HepG2 (cell line): ENCODE measurements around the gene MYLK. TPM values are rescaled to one million over a fixed set of nuclear protein-coding genes. Genes with fewer than 3 reads are reported as not detected.
"Not testable (repeated sequence)": the region's sequence is repeated elsewhere in the genome, so short reads cannot be mapped to it uniquely, and the experiment has no call there.

Experiments
- ATAC-seq: fragments of 200-7000 bp; cut with Tn5 transposase; 3 replicates; pipeline ENCODE4 v1.9.1; 2020; ENCODE audit warnings: mild to moderate bottlenecking, moderate library complexity
- BruUV-seq: library from RNA; stranded (reverse); fragments of 400-500 nt; replicated peaks from 2 replicates; lab custom pipeline; 2021; lab: Mats Ljungman, UMichigan
- CTCF ChIA-PET: fragments of 300-600 bp; formaldehyde crosslinking; extraction: SDS; loops from one replicate; lab custom pipeline; 2021; ENCODE audit warnings: low total read pairs, inconsistent platforms, low intra/inter-chr PET ratio; lab: Yijun Ruan, JAX
- POLR2A ChIA-PET: fragments of 350-600 bp; sonication (Branson Sonifier 250); formaldehyde crosslinking; loops from one replicate; lab custom pipeline; 2020; ENCODE audit warnings: antibody characterized with exemption, inconsistent platforms; lab: Yijun Ruan, JAX
- DNase-seq: peaks from one replicate; pipeline ENCODE4 v3.0.0-alpha.2; 2015; ENCODE audit warnings: low spot score
- FAIRE-seq: peaks from 3 replicates; lab custom pipeline; 2011; peaks lifted over from hg19 to GRCh38; lab: Jason Lieb, UNC
- H2AFZ ChIP-seq: one replicate; pipeline ENCODE4 v1.6.1; 2011; ENCODE audit warnings: low read length, inconsistent platforms
- H3K27ac ChIP-seq: fragments of 300-600 bp; 3 replicates; pipeline ENCODE4 v1.8.0; 2011; ENCODE audit warnings: mixed run types, mild to moderate bottlenecking, mixed read lengths, low read length, inconsistent platforms; ENCODE audit not compliant: insufficient read depth; ENCODE audit errors: extremely low read length
- H3K27me3 ChIP-seq, 2 experiments: fragments of 200-600 bp in 1 of 2; 2 replicates in 1 of 2; 3 replicates in 1 of 2; pipeline versions ENCODE4 v1.6.0 to v1.8.0; 2011; ENCODE audit warnings: low read length in 2 of 2, mild to moderate bottlenecking in 2 of 2, moderate library complexity in 2 of 2, inconsistent platforms in 1 of 2; ENCODE audit not compliant: insufficient read depth in 2 of 2, control insufficient read depth in 1 of 2
- H3K36me3 ChIP-seq, 2 experiments: fragments of 200-600 bp in 1 of 2; replicated peaks in 1 of 2; 2 replicates in 1 of 2; 3 replicates in 1 of 2; pipeline versions ENCODE4 v1.5.1 to v1.8.0; 2011; ENCODE audit warnings: low read length in 2 of 2, inconsistent platforms in 1 of 2; ENCODE audit not compliant: insufficient read depth in 2 of 2, control insufficient read depth in 1 of 2
- H3K4me1 ChIP-seq: 2 replicates; pipeline ENCODE4 v1.5.1; 2012; ENCODE audit warnings: low read length, inconsistent platforms; ENCODE audit not compliant: insufficient read depth
- H3K4me2 ChIP-seq: 2 replicates; pipeline ENCODE4 v1.6.0; 2011; ENCODE audit warnings: low read depth, low read length, inconsistent platforms
- H3K4me3 ChIP-seq, 3 experiments: fragments of 200-600 bp in 1 of 3; sonication (generic), shearing (Covaris generic) in 1 of 3; replicated peaks in 1 of 3; 2 replicates each; pipeline ENCODE4 v1.5.1; 2011 to 2016; ENCODE audit warnings: low read length in 3 of 3, inconsistent platforms in 2 of 3, low read depth in 2 of 3, mild to moderate bottlenecking in 2 of 3, control low read depth in 1 of 3, mixed read lengths in 1 of 3; ENCODE audit not compliant: insufficient read depth in 1 of 3
- H3K79me2 ChIP-seq: one replicate; pipeline ENCODE4 v1.6.1; 2011; ENCODE audit warnings: low read length, inconsistent platforms; ENCODE audit not compliant: insufficient read depth
- H3K9ac ChIP-seq: 2 replicates; pipeline ENCODE4 v1.6.0; 2011; ENCODE audit warnings: mild to moderate bottlenecking, low read depth, low read length, inconsistent platforms; ENCODE audit not compliant: insufficient read depth
- H3K9me3 ChIP-seq: 2 replicates; pipeline ENCODE4 v1.5.1; 2012; ENCODE audit warnings: mild to moderate bottlenecking, low read length
- H4K20me1 ChIP-seq: 2 replicates; pipeline ENCODE4 v1.6.0; 2011; ENCODE audit warnings: inconsistent platforms, mild to moderate bottlenecking, low read length, moderate library complexity; ENCODE audit not compliant: insufficient read depth
- CCDC6 ChIP-seq: sonication (generic); formaldehyde crosslinking; IDR thresholded peaks from 2 replicates; pipeline ENCODE4 v1.8.1; 2022; ENCODE audit warnings: mild to moderate bottlenecking, missing genetic modification reagents, moderate library complexity
- FIP1L1 ChIP-seq: fragments of 200-400 bp; formaldehyde crosslinking; IDR thresholded peaks from 2 replicates; pipeline ENCODE4 v1.6.1; 2018; ENCODE audit warnings: low read depth, mild to moderate bottlenecking, low read length, moderate library complexity, borderline replicate concordance; ENCODE audit not compliant: insufficient read depth
- NFRKB ChIP-seq: fragments of 450-650 bp; IDR thresholded peaks from 2 replicates; pipeline ENCODE4 v1.6.1; 2017
- RCOR2 ChIP-seq: IDR thresholded peaks from 2 replicates; pipeline ENCODE4 v1.6.1; 2016; ENCODE audit warnings: missing biosample characterization, missing genetic modification reagents
- ZBTB3 ChIP-seq: sonication (generic); formaldehyde crosslinking; IDR thresholded peaks from 2 replicates; pipeline ENCODE4 v1.4.0; 2020; ENCODE audit warnings: low read depth, mild to moderate bottlenecking, moderate library complexity, missing genetic modification reagents, borderline replicate concordance
- ZMYM2 ChIP-seq: sonication (generic); formaldehyde crosslinking; IDR thresholded peaks from 2 replicates; pipeline ENCODE4 v1.8.0; 2022; ENCODE audit warnings: mild to moderate bottlenecking, missing genetic modification reagents
- ZMYM3 ChIP-seq: sonication (generic); formaldehyde crosslinking; IDR thresholded peaks from 2 replicates; pipeline ENCODE4 v1.5.1; 2020; ENCODE audit warnings: mild to moderate bottlenecking, missing genetic modification reagents
- ZNF121 ChIP-seq: sonication (generic); formaldehyde crosslinking; IDR thresholded peaks from 2 replicates; pipeline ENCODE4 v1.5.0; 2020; ENCODE audit warnings: mild to moderate bottlenecking, missing genetic modification reagents
- ZNF629 ChIP-seq: sonication (generic); formaldehyde crosslinking; conservative IDR thresholded peaks from 2 replicates; pipeline ENCODE4 v1.5.0; 2020; ENCODE audit warnings: missing genetic modification reagents
- WGBS: methylation state at CpG from one replicate; pipeline ENCODE4 v1.1.6; 2017; ENCODE audit warnings: low lambda C conversion rate; 5-methylcytosine and 5-hydroxymethylcytosine counted together
- in situ Hi-C: cut with HindIII; loops from 2 replicates; pipeline ENCODE4 v1.10.0; 2017; ENCODE audit warnings: low pct_unique_long_range_greater_than_20kb; ENCODE audit not compliant: extremely low pct_ligation_motif_present
- intact Hi-C: fragments of 100-400 bp; cut with micrococcal nuclease; formaldehyde crosslinking; loops from one replicate; pipeline ENCODE4 v1.10.0; 2022; ENCODE audit not compliant: unreplicated experiment
- polyA plus RNA-seq, 8 experiments: library from polyadenylated mRNA; depleted of rRNA in 3 of 8; stranded (reverse) in 7 of 8; unstranded in 1 of 8; fragments of >200 nt; fragmentation: Illumina TruSeq in 4 of 8; extraction: Trizol in 4 of 8; gene quantifications; 2 replicates each; pipeline versions ENCODE4 v1.2.1 to v1.2.3, GENCODE V29; 2011 to 2016; ENCODE audit warnings: low read depth in 4 of 8, missing spikeins in 1 of 8, mixed read lengths in 1 of 8; ENCODE audit not compliant: insufficient read depth in 1 of 8
- total RNA-seq, 5 experiments: library from RNA; depleted of rRNA; stranded (reverse); fragments of >200 nt; fragmentation: Illumina TruSeq; extraction: Trizol; gene quantifications; 2 replicates each; pipeline ENCODE4 v1.2.3, GENCODE V29; 2016; ENCODE audit warnings: low read depth in 1 of 5
- TF ChIP-seq, protein P1 (sequence below): sonication (generic); formaldehyde crosslinking; IDR thresholded peaks from 2 replicates; pipeline ENCODE4 v1.5.1; 2020; ENCODE audit warnings: mild to moderate bottlenecking, missing genetic modification reagents, borderline replicate concordance
- TF ChIP-seq, protein P2 (sequence below): sonication (generic); formaldehyde crosslinking; IDR thresholded peaks from 2 replicates; pipeline ENCODE4 v1.5.0; 2020; ENCODE audit warnings: mild to moderate bottlenecking, missing genetic modification reagents

MYLK gene
- total and polyA plus RNA-seq, 2 of the 13 experiments (the other 11 are each of a cell fraction or from before 2014, with no cell fraction given): 10.6 to 34.9 TPM

DNA sequence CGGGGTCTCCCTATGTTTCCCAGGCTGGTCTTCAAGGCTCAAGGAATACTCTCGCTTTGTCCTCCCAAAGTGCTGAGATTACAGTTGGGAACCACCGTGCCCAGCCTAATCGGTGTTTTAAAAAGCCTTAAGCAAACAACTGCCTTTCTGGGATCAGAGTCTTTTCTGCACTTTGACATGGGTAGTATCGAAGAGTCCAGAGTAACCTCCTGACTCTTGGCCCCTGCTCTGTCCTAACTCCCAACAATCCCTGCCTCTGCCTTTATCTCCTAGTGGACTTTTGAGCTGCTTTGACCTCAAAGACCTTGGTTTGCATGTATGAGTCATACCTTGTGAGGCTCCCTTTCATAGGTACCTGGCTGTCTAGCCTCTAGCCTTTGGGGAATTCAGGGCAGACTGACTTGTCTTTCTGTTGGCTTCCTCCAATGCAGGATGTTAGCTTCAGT, 278.3 kb downstream of the MYLK start (continued):
- TF ChIP-seq, protein P1, sequence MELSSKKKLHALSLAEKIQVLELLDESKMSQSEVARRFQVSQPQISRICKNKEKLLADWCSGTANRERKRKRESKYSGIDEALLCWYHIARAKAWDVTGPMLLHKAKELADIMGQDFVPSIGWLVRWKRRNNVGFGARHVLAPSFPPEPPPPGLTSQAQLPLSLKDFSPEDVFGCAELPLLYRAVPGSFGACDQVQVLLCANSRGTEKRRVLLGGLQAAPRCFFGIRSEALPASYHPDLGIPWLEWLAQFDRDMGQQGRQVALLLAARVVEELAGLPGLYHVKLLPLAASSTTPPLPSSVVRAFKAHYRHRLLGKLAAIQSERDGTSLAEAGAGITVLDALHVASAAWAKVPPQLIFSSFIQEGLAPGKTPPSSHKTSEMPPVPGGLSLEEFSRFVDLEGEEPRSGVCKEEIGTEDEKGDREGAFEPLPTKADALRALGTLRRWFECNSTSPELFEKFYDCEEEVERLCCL (CRISPR knock-in tag): no peak
- TF ChIP-seq NFRKB: no peak
- TF ChIP-seq FIP1L1: no peak

DNA sequence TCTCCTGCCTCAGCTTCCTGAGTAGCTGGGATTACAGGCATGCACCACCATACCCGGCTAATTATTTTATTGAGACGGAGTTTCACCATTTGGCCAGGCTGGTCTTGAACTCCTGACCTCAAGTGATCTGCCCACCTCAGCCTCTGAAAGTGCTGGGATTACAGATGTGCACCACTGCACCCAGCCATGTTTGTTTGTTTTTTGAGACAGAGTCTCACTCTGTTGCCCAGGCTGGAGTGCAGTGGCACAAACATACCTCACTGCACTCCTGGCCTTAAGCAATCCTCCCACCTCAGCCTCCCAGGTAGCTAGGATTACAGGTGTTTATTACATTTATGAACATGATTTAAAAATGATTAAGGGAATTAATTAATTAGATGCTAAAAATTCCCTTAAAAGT, 281.0 kb downstream of the MYLK start:
- POLR2A ChIA-PET: interaction anchor here (3.1 kb wide), 1 partner anchor 18 kb away, joined by 27 read pairs; the partner anchor contains the start of gene HACD2
- H4K20me1 ChIP-seq, H3K36me3 ChIP-seq, H3K9ac ChIP-seq, BruUV-seq, H2AFZ ChIP-seq, H3K9me3 ChIP-seq, FAIRE-seq, H3K4me3 ChIP-seq, ATAC-seq, DNase-seq, CTCF ChIA-PET, H3K27me3 ChIP-seq, intact Hi-C loops, H3K79me2 ChIP-seq, in situ Hi-C loops: not testable (repeated sequence)
- Histone ChIP-seq H3K4me2 (0 out of 2 replicates have a peak overlapping the region, but pooled peaks have one; percentile 77), H3K4me1 (peaks cover 76% of the 10 kb centered on the region), H3K27ac (peak overlapping the region; percentile 99)
- TF ChIP-seq ZNF629 (CRISPR knock-in tag) (0 out of 2 replicates have a peak, but pooled peaks have one; percentile 20), ZBTB3 (CRISPR knock-in tag) (peak; percentile 78; the same call in 1 of the 2 replicates), ZMYM3 (CRISPR knock-in tag) (peak; percentile 68), CCDC6 (CRISPR knock-in tag) (0 out of 2 replicates have a peak, but pooled peaks have one; percentile 3), RCOR2 (CRISPR knock-in tag) (0 out of 2 replicates have a peak, but pooled peaks have one; percentile 41), ZMYM2 (CRISPR knock-in tag) (peak; percentile 56; the same call in 1 of the 2 replicates), ZNF121 (CRISPR knock-in tag) (peak; percentile 94)
- TF ChIP-seq, protein P2, sequence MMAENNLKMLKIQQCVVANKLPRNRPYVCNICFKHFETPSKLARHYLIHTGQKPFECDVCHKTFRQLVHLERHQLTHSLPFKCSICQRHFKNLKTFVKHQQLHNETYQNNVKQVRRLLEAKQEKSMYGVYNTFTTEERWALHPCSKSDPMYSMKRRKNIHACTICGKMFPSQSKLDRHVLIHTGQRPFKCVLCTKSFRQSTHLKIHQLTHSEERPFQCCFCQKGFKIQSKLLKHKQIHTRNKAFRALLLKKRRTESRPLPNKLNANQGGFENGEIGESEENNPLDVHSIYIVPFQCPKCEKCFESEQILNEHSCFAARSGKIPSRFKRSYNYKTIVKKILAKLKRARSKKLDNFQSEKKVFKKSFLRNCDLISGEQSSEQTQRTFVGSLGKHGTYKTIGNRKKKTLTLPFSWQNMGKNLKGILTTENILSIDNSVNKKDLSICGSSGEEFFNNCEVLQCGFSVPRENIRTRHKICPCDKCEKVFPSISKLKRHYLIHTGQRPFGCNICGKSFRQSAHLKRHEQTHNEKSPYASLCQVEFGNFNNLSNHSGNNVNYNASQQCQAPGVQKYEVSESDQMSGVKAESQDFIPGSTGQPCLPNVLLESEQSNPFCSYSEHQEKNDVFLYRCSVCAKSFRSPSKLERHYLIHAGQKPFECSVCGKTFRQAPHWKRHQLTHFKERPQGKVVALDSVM: peak; percentile 24; the same call in 1 of the 2 replicates
- 75% methylated on average over 2 of the region's 2 CpGs for WGBS
